LNCaP clone FGC (cell line): ENCODE measurements around the gene NAP1L3.

Experiments used
- DNase-seq: peaks from one replicate; pipeline ENCODE4 v3.0.0-alpha.2; 2011; ENCODE audit warnings: low read depth
- H3K4me3 ChIP-seq: 2 replicates; pipeline ENCODE4 v1.5.1; 2011; ENCODE audit warnings: mild to moderate bottlenecking, low read depth, low read length, control low read depth
- TF ChIP-seq, protein P1 (sequence below): IDR thresholded peaks from 2 replicates; pipeline ENCODE4 v1.5.1; 2012; ENCODE audit warnings: mild to moderate bottlenecking; ENCODE audit not compliant: control insufficient read depth, insufficient read depth; ENCODE audit errors: extremely low read depth

NAP1L3 gene

GRCh38 chrX:93649381-93649780 lies 24.0 kb downstream of the NAP1L3 start:
- no peak for DNase-seq
- TF ChIP-seq, protein P1, sequence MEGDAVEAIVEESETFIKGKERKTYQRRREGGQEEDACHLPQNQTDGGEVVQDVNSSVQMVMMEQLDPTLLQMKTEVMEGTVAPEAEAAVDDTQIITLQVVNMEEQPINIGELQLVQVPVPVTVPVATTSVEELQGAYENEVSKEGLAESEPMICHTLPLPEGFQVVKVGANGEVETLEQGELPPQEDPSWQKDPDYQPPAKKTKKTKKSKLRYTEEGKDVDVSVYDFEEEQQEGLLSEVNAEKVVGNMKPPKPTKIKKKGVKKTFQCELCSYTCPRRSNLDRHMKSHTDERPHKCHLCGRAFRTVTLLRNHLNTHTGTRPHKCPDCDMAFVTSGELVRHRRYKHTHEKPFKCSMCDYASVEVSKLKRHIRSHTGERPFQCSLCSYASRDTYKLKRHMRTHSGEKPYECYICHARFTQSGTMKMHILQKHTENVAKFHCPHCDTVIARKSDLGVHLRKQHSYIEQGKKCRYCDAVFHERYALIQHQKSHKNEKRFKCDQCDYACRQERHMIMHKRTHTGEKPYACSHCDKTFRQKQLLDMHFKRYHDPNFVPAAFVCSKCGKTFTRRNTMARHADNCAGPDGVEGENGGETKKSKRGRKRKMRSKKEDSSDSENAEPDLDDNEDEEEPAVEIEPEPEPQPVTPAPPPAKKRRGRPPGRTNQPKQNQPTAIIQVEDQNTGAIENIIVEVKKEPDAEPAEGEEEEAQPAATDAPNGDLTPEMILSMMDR: no peak
- H3K4me3 ChIP-seq: no peak overlapping the region

DNA sequence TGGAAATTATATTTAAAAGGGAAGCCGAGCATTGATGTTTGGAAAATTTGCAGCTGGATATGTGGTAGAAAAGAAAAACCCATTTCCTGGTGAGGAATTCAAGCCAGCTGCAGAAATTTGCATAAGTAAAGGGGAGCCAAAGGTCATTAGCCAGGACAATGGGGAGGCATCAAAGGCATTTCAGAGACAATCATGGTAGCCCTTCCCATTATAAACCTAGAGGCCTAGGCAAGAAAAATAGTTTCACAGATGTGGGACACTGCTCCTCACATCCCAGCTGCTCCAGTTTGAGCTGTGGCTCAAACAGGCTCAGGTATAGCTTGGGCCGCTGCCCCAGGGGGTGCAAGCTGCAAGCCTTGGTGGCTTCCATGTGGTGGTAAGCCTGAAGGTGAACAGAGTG lies 35.8 kb downstream of the NAP1L3 start:
- TF ChIP-seq, protein P1: no peak
- DNase-seq: no peak

More for the DNA sequence above, 35.8 kb downstream of the NAP1L3 start:
- H3K4me3 ChIP-seq: no peak overlapping the region
